Activated CD8-positive, alpha-beta memory T cell treated with anti-CD3 and anti-CD28 coated beads, Interleukin-2, amount 10 ng/mL, durations not matched to agents 7 days and 5 days (primary cell): Measurements from ENCODE around the gene ORM2. TPM values are rescaled to one million over a fixed set of nuclear protein-coding genes. Genes with fewer than 3 reads are reported as not detected.

Source experiments
- ATAC-seq: fragments of 150-1000 bp; cut with Tn5 transposase; one replicate; pipeline ENCODE4 v1.10.0; 2021; ENCODE audit warnings: moderate library complexity
- CTCF ChIA-PET: fragments of 350-600 bp; sonication (Branson Sonifier 250); formaldehyde crosslinking; loops from one replicate; lab custom pipeline; 2021; ENCODE audit warnings: antibody characterized with exemption; lab: Charles Lee
- DNase-seq: peaks from one replicate; pipeline ENCODE4 v3.0.0-alpha.2; 2020
- H3K27ac Mint-ChIP-seq: one replicate; pipeline ENCODE4 v1.8.0; 2021; ENCODE audit warnings: mild to moderate bottlenecking, mixed read lengths
- H3K27me3 Mint-ChIP-seq: one replicate; pipeline ENCODE4 v1.8.0; 2021; ENCODE audit warnings: mixed read lengths
- H3K36me3 Mint-ChIP-seq: one replicate; pipeline ENCODE4 v1.8.0; 2021; ENCODE audit warnings: mild to moderate bottlenecking, mixed read lengths
- H3K4me1 Mint-ChIP-seq: one replicate; pipeline ENCODE4 v1.8.0; 2021; ENCODE audit warnings: mixed read lengths
- H3K4me3 Mint-ChIP-seq: one replicate; pipeline ENCODE4 v1.8.0; 2021; ENCODE audit warnings: mild to moderate bottlenecking, moderate library complexity, mixed read lengths
- H3K9me3 Mint-ChIP-seq: one replicate; pipeline ENCODE4 v1.8.0; 2022; ENCODE audit warnings: low read depth, mixed read lengths
- total RNA-seq, 2 experiments: library from RNA; stranded (reverse); gene quantifications; one replicate each; pipeline ENCODE4 v1.2.3, GENCODE V29; 2021

Gene ORM2
- total RNA-seq, 2 experiments from 2014 or later: not detected

DNA sequence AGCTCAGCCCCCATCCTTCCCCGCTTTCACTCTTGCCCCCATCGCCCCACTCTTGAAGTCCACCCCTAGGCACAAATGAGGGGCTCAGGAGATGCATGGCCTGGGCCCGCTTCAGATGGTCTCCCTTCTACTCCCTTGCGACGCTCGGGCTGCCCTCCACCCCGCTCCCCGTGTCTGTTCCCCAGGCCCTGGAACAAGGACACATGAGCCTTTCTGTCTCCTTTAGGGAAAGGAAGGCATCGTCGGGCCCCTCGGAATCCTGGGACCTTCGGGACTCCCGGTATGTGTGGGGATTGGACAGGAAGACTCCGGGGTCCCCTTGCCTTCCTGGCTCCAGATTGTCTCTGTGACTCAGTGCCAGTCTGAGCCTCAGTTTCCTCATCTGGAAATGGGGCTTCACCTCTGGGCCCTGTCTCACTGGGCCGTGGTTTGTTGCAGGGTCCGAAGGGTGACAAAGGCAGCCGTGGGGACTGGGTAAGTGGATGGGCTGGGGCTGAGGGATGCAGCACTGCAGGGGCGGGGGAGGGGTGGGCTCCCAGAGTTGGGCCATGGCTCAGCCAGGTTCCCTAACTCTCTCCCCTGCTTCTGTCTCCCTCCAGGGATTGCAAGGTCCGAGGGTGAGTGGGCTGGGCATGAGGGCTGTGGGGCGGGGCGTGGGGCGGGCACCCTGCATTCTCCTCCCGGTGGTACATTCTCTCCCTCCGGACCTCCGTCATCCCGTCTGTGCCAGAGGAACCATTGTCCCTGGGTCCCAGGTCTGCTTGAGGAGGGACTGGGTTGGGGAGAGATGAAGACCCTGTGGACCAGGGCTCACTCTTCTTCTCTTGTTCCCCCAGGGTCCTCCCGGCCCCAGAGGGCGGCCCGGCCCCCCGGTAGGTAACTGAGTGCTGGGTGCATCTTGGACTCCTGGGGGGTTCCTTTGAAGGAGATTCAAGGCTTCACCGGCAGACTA is 28.5 kb upstream of the ORM2 start:
- Mint-ChIP-seq H3K4me3 (no peak overlapping the region), H3K27ac (no peak overlapping the region), H3K36me3 (no peaks in the 10 kb centered on the region), H3K27me3 (peaks cover 17% of the 10 kb centered on the region), H3K9me3 (no peaks in the 10 kb centered on the region), H3K4me1 (no peaks in the 10 kb centered on the region)
- peak; percentile 15 for DNase-seq
- no peak for ATAC-seq
- CTCF ChIA-PET: no interaction called here

DNA sequence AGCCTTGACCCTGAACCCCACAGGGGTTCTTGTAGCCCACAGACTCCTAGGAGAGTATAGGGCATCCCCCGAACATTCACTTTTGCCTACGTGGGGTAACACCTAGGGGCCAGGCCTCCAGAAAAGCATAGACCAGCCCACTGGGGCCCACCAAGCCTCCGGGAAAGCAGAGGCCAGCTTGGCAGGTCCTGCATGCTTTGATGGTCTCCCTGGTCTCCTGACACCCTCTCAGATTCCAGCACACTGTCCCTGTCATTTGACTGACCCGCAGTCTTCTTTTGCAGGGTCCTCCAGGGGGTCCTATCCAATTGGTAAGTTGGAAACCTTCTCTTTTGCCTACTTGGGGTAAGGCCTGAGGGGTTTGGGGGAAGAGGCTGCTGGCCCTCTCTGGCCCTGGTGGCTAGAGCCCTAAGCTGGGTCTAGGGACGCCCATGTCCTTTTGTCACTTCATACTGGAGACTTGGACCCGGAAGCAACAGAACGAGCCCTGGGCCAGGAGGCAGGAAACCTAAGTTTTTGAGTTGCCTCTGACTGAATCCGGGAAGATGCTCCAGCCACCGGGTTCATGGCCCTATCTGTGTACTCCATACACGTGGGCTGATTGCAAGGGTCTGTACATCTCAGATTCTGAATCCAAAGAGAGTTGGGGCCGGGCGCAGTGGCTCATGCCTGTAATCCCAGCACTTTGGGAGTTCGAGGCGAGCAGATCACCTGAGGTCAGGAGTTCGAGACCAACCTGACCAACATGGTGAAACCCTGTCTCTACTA is 27.7 kb upstream of the ORM2 start:
- CTCF ChIA-PET: no interaction called here
- DNase-seq (peak; percentile 18), ATAC-seq (no peak)
- H3K4me3 Mint-ChIP-seq: no peak overlapping the region
- H3K9me3 Mint-ChIP-seq: no peaks in the 10 kb centered on the region
- H3K36me3 Mint-ChIP-seq: no peaks in the 10 kb centered on the region
- no peaks in the 10 kb centered on the region for H3K4me1 Mint-ChIP-seq
- H3K27me3 Mint-ChIP-seq: peaks cover 17% of the 10 kb centered on the region
- no peak overlapping the region for H3K27ac Mint-ChIP-seq

DNA sequence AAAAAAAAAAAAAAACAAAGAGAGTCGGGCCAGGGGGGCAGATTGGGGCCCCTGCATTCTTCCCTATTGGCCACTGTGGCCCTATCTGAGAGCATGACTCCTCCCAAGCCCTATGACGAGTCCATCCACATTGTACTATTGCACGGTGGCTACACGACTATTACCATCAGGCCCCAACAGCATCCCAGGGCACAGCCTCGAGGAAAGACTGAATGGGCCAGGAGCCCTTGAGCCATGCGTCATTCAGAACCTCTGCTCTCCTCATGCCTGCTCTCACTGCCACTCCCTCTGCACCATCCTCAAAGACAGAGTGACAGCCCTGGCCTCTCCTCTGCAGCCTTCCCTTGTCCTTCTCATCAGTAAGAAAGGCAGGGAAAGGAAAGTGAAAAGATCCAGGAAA is 26.9 kb upstream of the ORM2 start:
- Mint-ChIP-seq H3K27me3 (peaks cover 13% of the 10 kb centered on the region), H3K4me3 (no peak overlapping the region), H3K27ac (no peak overlapping the region), H3K36me3 (no peaks in the 10 kb centered on the region), H3K4me1 (no peaks in the 10 kb centered on the region), H3K9me3 (no peaks in the 10 kb centered on the region)
- CTCF ChIA-PET: no interaction called here
- DNase-seq: peak; percentile 18
- no peak for ATAC-seq

DNA sequence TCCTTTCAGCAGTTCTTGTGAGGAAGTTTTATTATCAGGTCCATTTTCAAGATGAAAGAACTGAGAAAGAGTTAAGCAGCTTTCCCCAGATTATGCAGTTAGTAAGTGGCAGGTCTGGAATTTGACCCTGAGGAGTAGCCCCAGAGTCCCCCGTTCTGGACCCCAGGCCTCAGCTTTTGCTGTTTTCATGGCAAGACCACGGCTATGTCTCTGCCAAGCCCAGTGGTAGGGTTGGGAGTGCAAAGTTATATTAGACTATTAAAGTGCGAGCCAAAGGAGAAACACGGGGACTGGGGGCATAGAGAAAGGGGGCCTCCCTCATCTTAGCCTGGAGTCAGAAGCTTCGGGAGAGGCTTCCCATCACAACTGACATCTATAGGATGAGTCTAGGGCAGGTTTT is 26.1 kb upstream of the ORM2 start:
- ATAC-seq (no peak), DNase-seq (no peak)
- no peaks in the 10 kb centered on the region for H3K36me3 Mint-ChIP-seq
- H3K4me1 Mint-ChIP-seq: no peaks in the 10 kb centered on the region
- H3K27ac Mint-ChIP-seq: no peak overlapping the region
- peaks cover 5% of the 10 kb centered on the region for H3K27me3 Mint-ChIP-seq
- no peaks in the 10 kb centered on the region for H3K9me3 Mint-ChIP-seq
- CTCF ChIA-PET: interaction anchor here (1.3 to 1.6 kb wide), 3 partner anchors 15 to 100 kb away, joined by 3 to 5 read pairs (median 4); no protein-coding TSS in a partner anchor
- H3K4me3 Mint-ChIP-seq: no peak overlapping the region

- ATAC-seq (no peak), DNase-seq (peak; percentile 27)
- Mint-ChIP-seq H3K27me3 (peaks cover 2% of the 10 kb centered on the region), H3K9me3 (no peaks in the 10 kb centered on the region), H3K4me1 (no peaks in the 10 kb centered on the region), H3K36me3 (no peaks in the 10 kb centered on the region), H3K27ac (no peak overlapping the region), H3K4me3 (no peak overlapping the region)
- CTCF ChIA-PET: interaction anchor here (1.3 to 1.6 kb wide), 3 partner anchors 16 to 100 kb away, joined by 3 to 5 read pairs (median 4); no protein-coding TSS in a partner anchor
Measured at GRCh38 chr9:114303977-114304376, 25.7 kb upstream of the ORM2 start.

DNA sequence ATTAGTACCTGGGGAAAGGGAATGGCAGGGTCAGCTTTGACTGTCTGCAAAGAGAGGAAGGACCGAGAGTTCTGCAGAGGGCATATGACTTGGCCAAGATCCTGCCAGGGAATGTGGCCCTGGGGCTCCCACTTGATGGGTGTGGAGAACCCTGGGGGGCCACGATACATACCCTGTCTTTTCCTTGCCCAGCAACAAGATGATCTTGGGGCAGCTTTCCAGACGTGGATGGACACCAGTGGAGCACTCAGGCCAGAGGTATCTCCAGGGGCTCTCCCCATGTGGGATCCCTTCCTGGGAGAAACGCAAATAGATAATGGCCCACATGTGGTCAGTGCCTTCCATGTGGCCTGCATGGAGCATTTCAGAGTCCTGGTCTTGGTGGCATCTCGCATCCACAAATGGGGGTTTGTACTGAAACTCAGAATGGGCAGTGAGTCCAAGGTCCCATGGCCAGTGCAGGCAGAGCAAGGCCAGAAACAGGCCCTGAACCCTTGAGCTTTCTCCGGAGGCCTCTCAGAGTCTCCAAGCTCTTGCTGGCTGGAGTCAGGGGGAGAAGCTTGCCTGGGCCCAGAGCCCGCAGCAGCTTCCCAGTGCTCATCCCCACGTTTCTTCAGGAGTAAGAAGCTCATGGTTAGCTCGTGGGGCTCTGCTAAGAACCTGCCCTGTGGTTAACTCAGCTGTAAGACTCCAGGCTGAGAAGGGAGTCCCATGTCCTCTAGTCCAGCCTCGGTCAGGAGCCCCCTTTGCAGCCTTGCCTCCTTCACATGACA is 25.1 kb upstream of the ORM2 start:
- ATAC-seq: no peak
- H3K9me3 Mint-ChIP-seq: no peaks in the 10 kb centered on the region
- no peaks in the 10 kb centered on the region for H3K36me3 Mint-ChIP-seq
- H3K4me1 Mint-ChIP-seq: no peaks in the 10 kb centered on the region
- no peak overlapping the region for H3K4me3 Mint-ChIP-seq
- CTCF ChIA-PET: interaction anchor here (1.3 to 1.6 kb wide), 4 partner anchors 16 to 256 kb away, joined by 3 to 5 read pairs (median 4); no protein-coding TSS in a partner anchor
- no peak overlapping the region for H3K27ac Mint-ChIP-seq
- peak; percentile 33 for DNase-seq
- peaks cover 2% of the 10 kb centered on the region for H3K27me3 Mint-ChIP-seq

DNA sequence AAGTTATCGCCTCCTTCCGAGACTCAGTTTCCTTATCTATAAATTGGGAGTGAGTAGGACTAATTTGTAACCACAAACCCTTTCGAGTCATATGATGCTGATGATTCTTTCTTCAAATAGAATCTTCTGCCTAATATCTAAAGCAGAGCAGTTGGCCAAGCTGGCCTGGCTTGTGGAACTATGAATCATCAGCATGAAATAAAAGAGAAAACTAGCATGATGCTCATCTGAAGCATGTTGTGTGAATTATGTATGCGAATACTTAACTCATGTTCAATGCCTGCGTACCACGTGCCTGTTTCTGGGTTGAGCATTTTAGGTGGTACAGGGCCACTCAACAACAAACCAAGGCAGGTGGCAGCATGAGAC is 21.8 kb upstream of the ORM2 start:
- Mint-ChIP-seq H3K36me3 (no peaks in the 10 kb centered on the region), H3K27me3 (peaks cover 2% of the 10 kb centered on the region), H3K4me1 (no peaks in the 10 kb centered on the region), H3K27ac (no peak overlapping the region), H3K9me3 (no peaks in the 10 kb centered on the region), H3K4me3 (no peak overlapping the region)
- ATAC-seq (no peak), DNase-seq (no peak)
- CTCF ChIA-PET: interaction anchor here (1.4 kb wide), 1 partner anchor 17 kb away, joined by 7 read pairs; no protein-coding TSS in a partner anchor

- ATAC-seq (no peak), DNase-seq (peak; percentile 21)
- Mint-ChIP-seq H3K27me3 (peaks cover 2% of the 10 kb centered on the region), H3K27ac (no peak overlapping the region), H3K9me3 (no peaks in the 10 kb centered on the region), H3K4me1 (no peaks in the 10 kb centered on the region), H3K36me3 (no peaks in the 10 kb centered on the region), H3K4me3 (no peak overlapping the region)
- CTCF ChIA-PET: interaction anchor here (1.4 kb wide), 1 partner anchor 17 kb away, joined by 7 read pairs; no protein-coding TSS in a partner anchor
Measured at GRCh38 chr9:114308361-114308950, 21.2 kb upstream of the ORM2 start.

- no peaks in the 10 kb centered on the region for H3K4me1 Mint-ChIP-seq
- peaks cover 2% of the 10 kb centered on the region for H3K27me3 Mint-ChIP-seq
- no peaks in the 10 kb centered on the region for H3K36me3 Mint-ChIP-seq
- DNase-seq (no peak), ATAC-seq (no peak)
- H3K27ac Mint-ChIP-seq: no peak overlapping the region
- no peak overlapping the region for H3K4me3 Mint-ChIP-seq
- H3K9me3 Mint-ChIP-seq: no peaks in the 10 kb centered on the region
- CTCF ChIA-PET: interaction anchor here (1.4 kb wide), 1 partner anchor 18 kb away, joined by 7 read pairs; no protein-coding TSS in a partner anchor
Measured at GRCh38 chr9:114309096-114309495, 20.6 kb upstream of the ORM2 start.

DNA sequence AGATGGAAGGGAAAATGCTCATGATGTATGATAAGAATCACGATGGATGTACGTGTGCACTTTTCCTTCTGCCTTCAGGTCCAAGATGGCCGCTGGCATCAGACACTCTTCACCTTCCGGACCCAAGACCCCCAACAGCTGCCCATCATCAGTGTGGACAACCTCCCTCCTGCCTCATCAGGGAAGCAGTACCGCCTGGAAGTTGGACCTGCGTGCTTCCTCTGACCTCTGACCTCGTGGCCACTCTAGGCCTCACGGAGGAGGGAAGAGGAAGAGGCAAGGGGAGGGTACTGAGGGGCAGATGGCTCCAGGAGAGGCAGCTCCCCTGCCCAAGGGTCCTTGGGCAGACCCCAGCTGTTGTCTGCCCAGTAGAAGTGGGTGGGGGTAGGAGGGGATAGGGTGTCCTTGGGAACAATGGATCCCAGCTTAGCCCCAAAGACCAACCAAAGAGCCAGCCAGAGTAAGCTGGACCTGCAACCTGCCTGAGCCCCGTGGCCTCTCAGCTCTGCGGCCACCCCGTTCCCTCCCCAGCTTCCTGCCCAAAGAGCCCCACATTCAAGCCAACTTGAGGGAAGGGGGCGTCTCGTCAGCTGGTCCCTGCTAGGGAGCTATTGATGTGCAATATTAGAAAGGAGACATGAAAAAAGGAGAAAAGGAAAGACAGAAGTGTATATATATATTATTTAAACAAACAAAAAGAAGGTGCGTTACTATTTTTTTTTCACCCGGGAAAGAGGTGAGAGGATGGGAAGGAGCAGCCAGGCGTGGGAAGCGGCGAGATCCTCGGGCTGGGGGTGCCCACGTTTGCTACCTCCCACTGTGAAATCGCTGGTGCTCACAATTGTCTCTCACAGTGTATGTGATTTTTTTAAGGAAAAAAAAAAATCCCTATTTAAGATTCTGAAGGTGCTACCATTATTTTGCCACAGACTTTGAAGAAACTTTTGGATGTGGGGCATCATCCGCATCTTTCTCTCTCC is 18.9 kb upstream of the ORM2 start:
- ATAC-seq (no peak), DNase-seq (peak; percentile 28)
- CTCF ChIA-PET: interaction anchor here (0.9 kb wide), 1 partner anchor 229 kb away, joined by 3 read pairs; no protein-coding TSS in a partner anchor
- H3K4me3 Mint-ChIP-seq: no peak overlapping the region
- H3K4me1 Mint-ChIP-seq: no peaks in the 10 kb centered on the region
- H3K27me3 Mint-ChIP-seq: no peaks in the 10 kb centered on the region
- H3K27ac Mint-ChIP-seq: no peak overlapping the region
- H3K9me3 Mint-ChIP-seq: no peaks in the 10 kb centered on the region
- no peaks in the 10 kb centered on the region for H3K36me3 Mint-ChIP-seq

DNA sequence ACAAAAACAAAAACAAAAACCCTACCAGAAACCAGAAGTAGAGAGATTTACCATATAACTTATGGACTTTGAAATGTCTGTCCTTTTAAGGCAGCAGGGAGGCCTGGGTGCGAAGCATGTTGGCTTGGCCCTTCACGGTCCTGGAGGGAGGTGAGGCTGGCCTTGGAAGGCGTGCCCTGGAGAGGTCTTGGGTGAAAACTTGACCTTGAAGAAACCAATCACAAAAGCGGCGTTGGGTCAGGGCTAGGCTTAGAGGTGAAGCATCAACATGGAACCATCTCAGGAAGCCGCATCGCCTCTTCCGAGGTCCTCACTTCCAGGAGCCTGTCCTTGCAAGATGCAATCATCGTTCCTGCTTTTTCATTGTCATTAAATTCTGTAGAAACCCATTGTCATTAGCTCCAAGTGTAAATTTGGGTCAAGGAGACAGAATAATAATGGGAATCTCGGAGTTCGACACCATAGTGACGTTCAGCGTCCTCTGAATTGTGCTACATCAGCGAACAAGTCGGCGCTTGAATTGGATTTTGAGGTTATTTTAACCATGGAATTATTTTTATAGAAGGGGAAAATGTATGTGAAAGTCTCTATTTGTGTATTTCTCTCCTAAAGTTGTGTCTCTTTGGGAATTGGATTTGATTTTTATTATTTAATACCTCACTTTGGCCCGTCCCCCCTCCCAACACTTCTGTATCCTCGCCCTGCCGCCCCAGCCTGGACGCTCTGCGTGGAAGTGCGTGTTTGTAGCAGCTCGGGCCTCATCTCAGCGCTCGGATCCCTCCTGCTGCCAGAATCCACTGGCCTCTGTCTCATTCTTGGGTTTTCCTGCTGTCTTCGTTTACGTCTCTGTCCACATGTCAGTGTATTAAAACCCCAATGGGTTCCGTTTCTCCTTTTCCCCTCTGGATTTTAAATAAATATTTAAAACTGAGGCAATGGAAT is 17.8 kb upstream of the ORM2 start:
- no peaks in the 10 kb centered on the region for H3K4me1 Mint-ChIP-seq
- peak; percentile 37 for DNase-seq
- no peak overlapping the region for H3K27ac Mint-ChIP-seq
- H3K27me3 Mint-ChIP-seq: no peaks in the 10 kb centered on the region
- CTCF ChIA-PET: interaction anchor here (0.7 kb wide), 1 partner anchor 37 kb away, joined by 3 read pairs; no protein-coding TSS in a partner anchor
- H3K4me3 Mint-ChIP-seq: no peak overlapping the region
- ATAC-seq: no peak
- no peaks in the 10 kb centered on the region for H3K9me3 Mint-ChIP-seq
- H3K36me3 Mint-ChIP-seq: no peaks in the 10 kb centered on the region
